Measurements from ENCODE around the gene ARHGAP4. TPM values are rescaled to one million over a fixed set of nuclear protein-coding genes. Genes with fewer than 3 reads are reported as not detected.

ARHGAP4 gene
- total and polyA plus RNA-seq, 10 of the 15 experiments (the other 5 are each of a cell fraction or from before 2014, with no cell fraction given) = 0.71 to 120 (median 44.3) TPM

DNA sequence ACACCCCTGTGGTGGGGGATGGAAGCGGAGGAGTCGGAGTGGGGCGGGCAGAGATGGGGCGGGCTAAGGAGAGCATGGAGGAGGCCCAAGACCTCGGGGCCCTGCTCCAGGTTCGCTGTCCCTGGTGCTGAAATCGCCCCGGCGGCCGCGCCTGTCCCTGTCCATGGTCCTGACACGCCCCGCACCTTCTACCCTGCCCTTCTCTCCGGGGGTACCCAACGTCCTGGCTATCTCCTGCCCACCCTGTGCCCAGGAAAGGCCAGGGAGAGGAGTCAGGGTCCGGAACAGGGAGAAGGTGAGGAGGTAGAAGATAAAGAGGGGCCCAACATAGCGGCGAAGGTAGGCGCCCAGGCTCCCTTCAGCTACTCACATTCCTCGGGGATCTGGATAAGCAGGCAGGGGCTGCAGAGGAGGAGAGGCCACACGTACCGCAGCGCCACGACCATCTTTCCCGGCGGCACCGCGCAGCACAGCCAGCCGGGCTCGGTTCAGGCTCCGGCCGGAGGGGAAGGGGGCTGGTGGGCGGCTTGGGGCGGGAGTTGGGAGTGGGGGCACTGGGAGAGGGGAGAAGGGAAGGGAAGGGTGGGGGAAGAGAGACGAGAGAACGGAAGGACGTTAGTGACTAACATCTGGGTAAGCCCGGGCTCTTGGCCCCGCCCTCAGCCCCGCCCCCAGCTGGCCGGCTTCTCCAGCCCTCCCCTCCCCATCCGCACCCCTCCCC lies 50.5 kb downstream of the ARHGAP4 start (continued):
- TF ChIP-seq, protein P1, sequence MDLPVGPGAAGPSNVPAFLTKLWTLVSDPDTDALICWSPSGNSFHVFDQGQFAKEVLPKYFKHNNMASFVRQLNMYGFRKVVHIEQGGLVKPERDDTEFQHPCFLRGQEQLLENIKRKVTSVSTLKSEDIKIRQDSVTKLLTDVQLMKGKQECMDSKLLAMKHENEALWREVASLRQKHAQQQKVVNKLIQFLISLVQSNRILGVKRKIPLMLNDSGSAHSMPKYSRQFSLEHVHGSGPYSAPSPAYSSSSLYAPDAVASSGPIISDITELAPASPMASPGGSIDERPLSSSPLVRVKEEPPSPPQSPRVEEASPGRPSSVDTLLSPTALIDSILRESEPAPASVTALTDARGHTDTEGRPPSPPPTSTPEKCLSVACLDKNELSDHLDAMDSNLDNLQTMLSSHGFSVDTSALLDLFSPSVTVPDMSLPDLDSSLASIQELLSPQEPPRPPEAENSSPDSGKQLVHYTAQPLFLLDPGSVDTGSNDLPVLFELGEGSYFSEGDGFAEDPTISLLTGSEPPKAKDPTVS (IDR thresholded peaks at IDR 0.05; ENCODE audit: low read depth, low read length) = no peak
- TF ChIP-seq NFXL1 (IDR thresholded peaks at IDR 0.05; ENCODE audit: borderline replicate concordance) (no peak), FOXM1 (IDR thresholded peaks at IDR 0.05; ENCODE audit: low read depth, low read length) (no peak), PML (IDR thresholded peaks at IDR 0.05; ENCODE audit: low read length) (no peak), JUND (IDR thresholded peaks at IDR 0.05; ENCODE audit: low read depth, low read length) (no peak), YBX1 (IDR thresholded peaks at IDR 0.05) (no peak), SP1 (IDR thresholded peaks at IDR 0.05; ENCODE audit: low read depth, low read length) (no peak), BMI1 (IDR thresholded peaks at IDR 0.05; ENCODE audit: borderline replicate concordance) (no peak), RCOR1 (conservative IDR thresholded peaks at IDR 0.05; ENCODE audit: low read depth, low read length) (peak; percentile 98), CREM (IDR thresholded peaks at IDR 0.05; ENCODE audit: low read depth) (no peak), FOXK2 (IDR thresholded peaks at IDR 0.05) (no peak), SIN3A (IDR thresholded peaks at IDR 0.05; ENCODE audit: low read depth, low read length) (peak; percentile 98), MYB (IDR thresholded peaks at IDR 0.05; ENCODE audit: borderline replicate concordance, low read depth, low read length) (no peak), KDM1A (IDR thresholded peaks at IDR 0.05; ENCODE audit: borderline replicate concordance) (no peak)
- TF ChIP-seq, protein P2, sequence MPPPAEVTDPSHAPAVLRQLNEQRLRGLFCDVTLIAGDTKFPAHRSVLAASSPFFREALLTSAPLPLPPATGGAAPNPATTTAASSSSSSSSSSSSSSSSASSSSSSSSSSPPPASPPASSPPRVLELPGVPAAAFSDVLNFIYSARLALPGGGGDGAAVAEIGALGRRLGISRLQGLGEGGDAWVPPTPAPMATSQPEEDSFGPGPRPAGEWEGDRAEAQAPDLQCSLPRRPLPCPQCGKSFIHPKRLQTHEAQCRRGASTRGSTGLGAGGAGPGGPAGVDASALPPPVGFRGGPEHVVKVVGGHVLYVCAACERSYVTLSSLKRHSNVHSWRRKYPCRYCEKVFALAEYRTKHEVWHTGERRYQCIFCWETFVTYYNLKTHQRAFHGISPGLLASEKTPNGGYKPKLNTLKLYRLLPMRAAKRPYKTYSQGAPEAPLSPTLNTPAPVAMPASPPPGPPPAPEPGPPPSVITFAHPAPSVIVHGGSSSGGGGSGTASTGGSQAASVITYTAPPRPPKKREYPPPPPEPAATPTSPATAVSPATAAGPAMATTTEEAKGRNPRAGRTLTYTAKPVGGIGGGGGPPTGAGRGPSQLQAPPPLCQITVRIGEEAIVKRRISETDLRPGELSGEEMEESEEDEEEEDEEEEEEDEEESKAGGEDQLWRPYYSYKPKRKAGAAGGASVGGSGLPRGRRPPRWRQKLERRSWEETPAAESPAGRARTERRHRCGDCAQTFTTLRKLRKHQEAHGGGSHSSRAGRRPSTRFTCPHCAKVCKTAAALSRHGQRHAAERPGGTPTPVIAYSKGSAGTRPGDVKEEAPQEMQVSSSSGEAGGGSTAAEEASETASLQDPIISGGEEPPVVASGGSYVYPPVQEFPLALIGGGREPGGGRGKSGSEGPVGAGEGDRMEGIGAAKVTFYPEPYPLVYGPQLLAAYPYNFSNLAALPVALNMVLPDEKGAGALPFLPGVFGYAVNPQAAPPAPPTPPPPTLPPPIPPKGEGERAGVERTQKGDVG (CRISPR knock-in tag; IDR thresholded peaks at IDR 0.05) = no peak
- TF ChIP-seq, protein P3, sequence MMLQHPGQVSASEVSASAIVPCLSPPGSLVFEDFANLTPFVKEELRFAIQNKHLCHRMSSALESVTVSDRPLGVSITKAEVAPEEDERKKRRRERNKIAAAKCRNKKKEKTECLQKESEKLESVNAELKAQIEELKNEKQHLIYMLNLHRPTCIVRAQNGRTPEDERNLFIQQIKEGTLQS (IDR thresholded peaks at IDR 0.05; ENCODE audit: borderline replicate concordance, extremely low read depth, low read depth, low read length) = no peak
- TF ChIP-seq, protein P4, sequence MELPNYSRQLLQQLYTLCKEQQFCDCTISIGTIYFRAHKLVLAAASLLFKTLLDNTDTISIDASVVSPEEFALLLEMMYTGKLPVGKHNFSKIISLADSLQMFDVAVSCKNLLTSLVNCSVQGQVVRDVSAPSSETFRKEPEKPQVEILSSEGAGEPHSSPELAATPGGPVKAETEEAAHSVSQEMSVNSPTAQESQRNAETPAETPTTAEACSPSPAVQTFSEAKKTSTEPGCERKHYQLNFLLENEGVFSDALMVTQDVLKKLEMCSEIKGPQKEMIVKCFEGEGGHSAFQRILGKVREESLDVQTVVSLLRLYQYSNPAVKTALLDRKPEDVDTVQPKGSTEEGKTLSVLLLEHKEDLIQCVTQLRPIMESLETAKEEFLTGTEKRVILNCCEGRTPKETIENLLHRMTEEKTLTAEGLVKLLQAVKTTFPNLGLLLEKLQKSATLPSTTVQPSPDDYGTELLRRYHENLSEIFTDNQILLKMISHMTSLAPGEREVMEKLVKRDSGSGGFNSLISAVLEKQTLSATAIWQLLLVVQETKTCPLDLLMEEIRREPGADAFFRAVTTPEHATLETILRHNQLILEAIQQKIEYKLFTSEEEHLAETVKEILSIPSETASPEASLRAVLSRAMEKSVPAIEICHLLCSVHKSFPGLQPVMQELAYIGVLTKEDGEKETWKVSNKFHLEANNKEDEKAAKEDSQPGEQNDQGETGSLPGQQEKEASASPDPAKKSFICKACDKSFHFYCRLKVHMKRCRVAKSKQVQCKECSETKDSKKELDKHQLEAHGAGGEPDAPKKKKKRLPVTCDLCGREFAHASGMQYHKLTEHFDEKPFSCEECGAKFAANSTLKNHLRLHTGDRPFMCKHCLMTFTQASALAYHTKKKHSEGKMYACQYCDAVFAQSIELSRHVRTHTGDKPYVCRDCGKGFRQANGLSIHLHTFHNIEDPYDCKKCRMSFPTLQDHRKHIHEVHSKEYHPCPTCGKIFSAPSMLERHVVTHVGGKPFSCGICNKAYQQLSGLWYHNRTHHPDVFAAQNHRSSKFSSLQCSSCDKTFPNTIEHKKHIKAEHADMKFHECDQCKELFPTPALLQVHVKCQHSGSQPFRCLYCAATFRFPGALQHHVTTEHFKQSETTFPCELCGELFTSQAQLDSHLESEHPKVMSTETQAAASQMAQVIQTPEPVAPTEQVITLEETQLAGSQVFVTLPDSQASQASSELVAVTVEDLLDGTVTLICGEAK (IDR thresholded peaks at IDR 0.05; ENCODE audit: borderline replicate concordance) = peak; percentile 83
- TF ChIP-seq, protein P5, sequence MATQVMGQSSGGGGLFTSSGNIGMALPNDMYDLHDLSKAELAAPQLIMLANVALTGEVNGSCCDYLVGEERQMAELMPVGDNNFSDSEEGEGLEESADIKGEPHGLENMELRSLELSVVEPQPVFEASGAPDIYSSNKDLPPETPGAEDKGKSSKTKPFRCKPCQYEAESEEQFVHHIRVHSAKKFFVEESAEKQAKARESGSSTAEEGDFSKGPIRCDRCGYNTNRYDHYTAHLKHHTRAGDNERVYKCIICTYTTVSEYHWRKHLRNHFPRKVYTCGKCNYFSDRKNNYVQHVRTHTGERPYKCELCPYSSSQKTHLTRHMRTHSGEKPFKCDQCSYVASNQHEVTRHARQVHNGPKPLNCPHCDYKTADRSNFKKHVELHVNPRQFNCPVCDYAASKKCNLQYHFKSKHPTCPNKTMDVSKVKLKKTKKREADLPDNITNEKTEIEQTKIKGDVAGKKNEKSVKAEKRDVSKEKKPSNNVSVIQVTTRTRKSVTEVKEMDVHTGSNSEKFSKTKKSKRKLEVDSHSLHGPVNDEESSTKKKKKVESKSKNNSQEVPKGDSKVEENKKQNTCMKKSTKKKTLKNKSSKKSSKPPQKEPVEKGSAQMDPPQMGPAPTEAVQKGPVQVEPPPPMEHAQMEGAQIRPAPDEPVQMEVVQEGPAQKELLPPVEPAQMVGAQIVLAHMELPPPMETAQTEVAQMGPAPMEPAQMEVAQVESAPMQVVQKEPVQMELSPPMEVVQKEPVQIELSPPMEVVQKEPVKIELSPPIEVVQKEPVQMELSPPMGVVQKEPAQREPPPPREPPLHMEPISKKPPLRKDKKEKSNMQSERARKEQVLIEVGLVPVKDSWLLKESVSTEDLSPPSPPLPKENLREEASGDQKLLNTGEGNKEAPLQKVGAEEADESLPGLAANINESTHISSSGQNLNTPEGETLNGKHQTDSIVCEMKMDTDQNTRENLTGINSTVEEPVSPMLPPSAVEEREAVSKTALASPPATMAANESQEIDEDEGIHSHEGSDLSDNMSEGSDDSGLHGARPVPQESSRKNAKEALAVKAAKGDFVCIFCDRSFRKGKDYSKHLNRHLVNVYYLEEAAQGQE (IDR thresholded peaks at IDR 0.05; ENCODE audit: low read depth, low read length) = peak; percentile 99

Measured in GM12878 (cell line).